HCT116 (cell line): ENCODE results near the gene MAP2K5. TPM values are rescaled to one million over a fixed set of nuclear protein-coding genes. Genes with fewer than 3 reads are reported as not detected.

Source experiments
- ATAC-seq: fragments of 200-7000 bp; cut with Tn5 transposase; 2 replicates; pipeline ENCODE4 v1.9.1; 2020; ENCODE audit warnings: mild to moderate bottlenecking, moderate library complexity
- BruUV-seq: library from RNA; stranded (reverse); fragments of 400-500 nt; replicated peaks from 2 replicates; lab custom pipeline; 2021; lab: Mats Ljungman, UMichigan
- CTCF ChIA-PET: fragments of 300-600 bp; sonication (Branson Sonifier 250); formaldehyde crosslinking; loops from one replicate; lab custom pipeline; 2021; ENCODE audit warnings: antibody characterized with exemption; lab: Charles Lee
- POLR2A ChIA-PET: fragments of 300-600, 350-600 bp; sonication (Branson Sonifier 250); formaldehyde crosslinking; loops from one replicate; lab custom pipeline; 2021; ENCODE audit warnings: antibody characterized with exemption; lab: Charles Lee
- RAD21 ChIA-PET, 2 experiments: fragments of 300-600 bp; sonication (Branson Sonifier 250); formaldehyde crosslinking; loops; one replicate each; lab custom pipeline; 2023; ENCODE audit warnings: low total read pairs in 2 of 2; ENCODE audit not compliant: uncharacterized antibody in 2 of 2, unreplicated experiment in 2 of 2, low non-redundant PET in 1 of 2; lab: Charles Lee
- DNase-seq: peaks from one replicate; pipeline ENCODE4 v3.0.0-alpha.2; 2010; ENCODE audit warnings: low read depth, low spot score
- H2AFZ ChIP-seq: fragments of 200-600 bp; shearing (Covaris generic), sonication (generic); 2 replicates; pipeline ENCODE4 v1.6.1; 2017; ENCODE audit warnings: low read depth, mixed run types, mixed read lengths, antibody characterized with exemption, low read length; ENCODE audit not compliant: poor library complexity, severe bottlenecking
- H3K27ac ChIP-seq: 2 replicates; pipeline ENCODE4 v1.5.1; 2012; ENCODE audit warnings: low read depth, low read length
- H3K27me3 ChIP-seq: fragments of 200-600 bp; sonication (generic); 2 replicates; pipeline ENCODE4 v1.6.1; 2016; ENCODE audit warnings: mixed run types, low read length, mixed read lengths; ENCODE audit not compliant: insufficient read depth
- H3K36me3 ChIP-seq, 2 experiments: fragments of 200-500 bp in 1 of 2; fragments of 200-600 bp in 1 of 2; sonication (Bioruptor generic) in 1 of 2; sonication (generic) in 1 of 2; 2 replicates each; pipeline versions ENCODE4 v1.5.1 to v1.6.1; 2014 to 2016; ENCODE audit warnings: low read length in 2 of 2, inconsistent platforms in 1 of 2, mixed read lengths in 1 of 2, mixed run types in 1 of 2; ENCODE audit not compliant: insufficient read depth in 2 of 2, control insufficient read depth in 1 of 2
- H3K4me1 ChIP-seq, 2 experiments: fragments of 200-600 bp in 1 of 2; sonication (generic) in 1 of 2; 2 replicates each; pipeline versions ENCODE4 v1.5.1 to v1.6.1; 2012 to 2017; ENCODE audit warnings: low read length in 2 of 2, inconsistent platforms in 1 of 2, mild to moderate bottlenecking in 1 of 2, mixed read lengths in 1 of 2, mixed run types in 1 of 2, moderate library complexity in 1 of 2; ENCODE audit not compliant: insufficient read depth in 2 of 2, control insufficient read depth in 1 of 2
- H3K4me2 ChIP-seq: fragments of 200-600 bp; sonication (generic); 2 replicates; pipeline ENCODE4 v1.6.1; 2017; ENCODE audit warnings: mixed run types, low read length, mixed read lengths
- H3K4me3 ChIP-seq, 2 experiments: fragments of 200-600 bp in 1 of 2; sonication (generic) in 1 of 2; replicated peaks in 1 of 2; 2 replicates each; pipeline ENCODE4 v1.5.1; 2011 to 2016; ENCODE audit warnings: low read length in 2 of 2, control low read depth in 1 of 2, low read depth in 1 of 2, mild to moderate bottlenecking in 1 of 2, mixed read lengths in 1 of 2, mixed run types in 1 of 2
- H3K79me2 ChIP-seq: fragments of 200-600 bp; sonication (generic); 2 replicates; pipeline ENCODE4 v1.6.1; 2017; ENCODE audit warnings: mild to moderate bottlenecking, mixed run types, low read length, moderate library complexity, mixed read lengths; ENCODE audit not compliant: insufficient read depth
- H3K9ac ChIP-seq: fragments of 200-600 bp; sonication (generic); 2 replicates; pipeline ENCODE4 v1.6.1; 2016; ENCODE audit warnings: low read length, mixed read lengths
- H3K9me2 ChIP-seq: fragments of 200-600 bp; sonication (generic), shearing (Covaris generic); 2 replicates; pipeline ENCODE4 v1.6.1; 2017; ENCODE audit warnings: mixed run types, mild to moderate bottlenecking, moderate library complexity; ENCODE audit not compliant: insufficient read depth
- H3K9me3 ChIP-seq, 2 experiments: fragments of 200-500 bp in 1 of 2; fragments of 200-600 bp in 1 of 2; sonication (Bioruptor generic) in 1 of 2; sonication (generic) in 1 of 2; 2 replicates each; pipeline ENCODE4 v1.6.1; 2014 to 2017; ENCODE audit warnings: low read length in 2 of 2, mixed read lengths in 2 of 2, inconsistent platforms in 1 of 2, low read depth in 1 of 2, mild to moderate bottlenecking in 1 of 2, mixed run types in 1 of 2, moderate library complexity in 1 of 2; ENCODE audit not compliant: control insufficient read depth in 1 of 2, insufficient read depth in 1 of 2
- H4K20me1 ChIP-seq: fragments of 200-600 bp; sonication (generic), shearing (Covaris generic); 2 replicates; pipeline ENCODE4 v1.6.1; 2017; ENCODE audit warnings: mixed run types, mild to moderate bottlenecking, moderate library complexity; ENCODE audit not compliant: insufficient read depth
- CEBPB ChIP-seq: IDR thresholded peaks from 2 replicates; pipeline ENCODE4 v1.6.1; 2012; ENCODE audit warnings: low read depth
- EZH2phosphoT487 ChIP-seq: fragments of 200-600 bp; IDR thresholded peaks from 2 replicates; pipeline ENCODE4 v1.6.1; 2018; ENCODE audit warnings: antibody characterized with exemption, borderline replicate concordance
- POLR2AphosphoS5 ChIP-seq: IDR thresholded peaks from 2 replicates; pipeline ENCODE4 v1.6.1; 2011; ENCODE audit warnings: mild to moderate bottlenecking, low read depth, low read length, moderate library complexity
- RAD21 ChIP-seq: IDR thresholded peaks from 2 replicates; pipeline ENCODE4 v1.6.1; 2012; ENCODE audit warnings: low read depth, mild to moderate bottlenecking
- TCF7L2 ChIP-seq: IDR thresholded peaks from 2 replicates; pipeline ENCODE4 v1.7.0; 2011; ENCODE audit warnings: borderline replicate concordance, inconsistent platforms; ENCODE audit not compliant: insufficient read depth, insufficient read length; ENCODE audit errors: extremely low read depth
- ZNF274 ChIP-seq: fragments of 200-500 bp; sonication (Bioruptor generic); IDR thresholded peaks from 2 replicates; pipeline ENCODE4 v1.6.1; 2014; ENCODE audit warnings: mild to moderate bottlenecking, low read depth, low read length, inconsistent platforms
- intact Hi-C: fragments of 100-400 bp; cut with micrococcal nuclease; formaldehyde crosslinking; loops from 2 replicates; pipeline ENCODE4 v1.10.0; 2022
- total RNA-seq: library from RNA; stranded (reverse); gene quantifications from one replicate; pipeline ENCODE4 v1.2.1, GENCODE V29; 2021; ENCODE audit not compliant: unreplicated experiment
- TF ChIP-seq, protein P1 (sequence below): IDR thresholded peaks from 2 replicates; pipeline ENCODE4 v1.6.1; 2012; ENCODE audit warnings: low read depth

MAP2K5 gene
- total RNA-seq, 1 experiment from 2014 or later = 15.6 TPM

DNA sequence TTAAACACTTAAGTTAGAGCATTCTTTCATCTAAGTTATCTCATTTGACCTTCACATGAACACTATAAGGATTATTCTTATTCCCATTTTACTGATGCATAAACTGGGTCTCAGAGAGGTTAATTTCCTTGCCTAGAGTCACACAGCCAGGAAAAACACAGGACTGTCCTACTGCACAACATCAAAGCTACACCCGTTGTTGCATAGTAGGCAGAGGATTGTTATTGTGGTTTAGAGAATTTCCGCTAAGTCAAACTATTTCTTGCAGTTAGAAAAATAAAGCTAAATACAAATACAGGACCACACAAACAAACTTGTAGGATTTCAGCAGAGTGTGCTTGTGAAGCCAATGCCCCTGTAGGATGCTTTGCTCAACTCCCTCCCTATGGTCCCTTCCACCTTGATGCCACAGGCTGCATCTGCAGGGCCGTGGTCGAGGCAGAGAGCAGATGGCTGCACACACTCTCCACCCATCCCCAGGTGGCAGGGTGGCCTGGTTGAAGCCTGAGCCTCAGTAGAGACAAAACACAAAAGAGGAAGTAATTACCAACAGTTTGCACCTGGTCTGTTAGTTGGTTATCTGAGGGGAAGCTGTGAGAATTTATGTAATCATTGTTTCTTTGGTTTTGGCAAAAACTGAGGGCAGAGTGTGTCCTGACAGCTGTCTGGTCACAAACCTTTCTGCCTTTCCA lies 241.7 kb downstream of the MAP2K5 start:
- H3K4me1 ChIP-seq = no peaks in the 10 kb centered on the region
- H3K79me2 ChIP-seq = no peaks in the 10 kb centered on the region
- H3K9me2 ChIP-seq = no peaks in the 10 kb centered on the region
- no peak overlapping the region for H3K4me3 ChIP-seq
- no peak overlapping the region for H3K4me2 ChIP-seq
- ChIA-PET POLR2A (no interaction called here), CTCF (no interaction called here), RAD21 (no interaction called here)
- H3K36me3 ChIP-seq = no peaks in the 10 kb centered on the region
- no peak overlapping the region for H3K27ac ChIP-seq
- H3K27me3 ChIP-seq = no peaks in the 10 kb centered on the region
- no peak overlapping the region for H2AFZ ChIP-seq
- ATAC-seq = no peak
- TF ChIP-seq TCF7L2 = no peak
- no peak for TF ChIP-seq POLR2AphosphoS5
- TF ChIP-seq CEBPB = no peak
- no peaks in the 10 kb centered on the region for H3K9me3 ChIP-seq
- BruUV-seq = no TSS peak
- H3K9ac ChIP-seq = no peak overlapping the region
- DNase-seq = no peak
- H4K20me1 ChIP-seq = no peaks in the 10 kb centered on the region
- intact Hi-C loops = no loop called here

DNA sequence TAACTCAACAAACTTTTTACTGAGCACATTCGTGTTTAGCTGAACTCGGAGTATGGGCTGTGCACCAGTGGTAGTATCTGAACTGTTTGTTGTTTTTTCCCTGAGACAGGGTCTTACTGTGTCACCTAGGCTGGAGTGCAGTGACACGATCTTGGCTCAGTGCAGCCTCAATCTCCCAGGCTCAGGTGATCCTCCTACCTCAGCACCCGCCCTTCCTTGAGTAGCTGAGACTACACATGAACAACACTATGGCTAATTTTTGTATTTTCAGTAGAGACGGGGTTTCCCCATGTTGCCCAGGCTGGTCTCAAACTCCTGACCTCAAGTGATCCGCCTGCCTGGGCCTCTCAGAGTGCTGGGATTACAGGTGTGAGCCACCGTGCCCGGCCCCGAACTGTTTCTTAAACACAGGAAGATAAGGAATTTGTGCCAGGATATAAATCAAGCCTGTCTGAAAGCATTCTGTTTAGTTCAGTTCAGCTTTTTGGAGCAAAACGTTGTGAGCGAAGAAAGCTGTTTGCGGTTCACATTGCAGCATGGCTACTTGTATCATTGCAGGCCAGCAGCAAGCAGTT lies 242.4 kb downstream of the MAP2K5 start:
- no peak for ATAC-seq
- H4K20me1 ChIP-seq = no peaks in the 10 kb centered on the region
- H3K4me3 ChIP-seq = no peak overlapping the region
- H3K9me3 ChIP-seq = no peaks in the 10 kb centered on the region
- no peak overlapping the region for H3K27ac ChIP-seq
- intact Hi-C loops = no loop called here
- CTCF ChIA-PET = no interaction called here
- H2AFZ ChIP-seq = no peak overlapping the region
- no peak overlapping the region for H3K9ac ChIP-seq
- TF ChIP-seq RAD21 = no peak
- no peak for TF ChIP-seq TCF7L2
- TF ChIP-seq, protein P1, sequence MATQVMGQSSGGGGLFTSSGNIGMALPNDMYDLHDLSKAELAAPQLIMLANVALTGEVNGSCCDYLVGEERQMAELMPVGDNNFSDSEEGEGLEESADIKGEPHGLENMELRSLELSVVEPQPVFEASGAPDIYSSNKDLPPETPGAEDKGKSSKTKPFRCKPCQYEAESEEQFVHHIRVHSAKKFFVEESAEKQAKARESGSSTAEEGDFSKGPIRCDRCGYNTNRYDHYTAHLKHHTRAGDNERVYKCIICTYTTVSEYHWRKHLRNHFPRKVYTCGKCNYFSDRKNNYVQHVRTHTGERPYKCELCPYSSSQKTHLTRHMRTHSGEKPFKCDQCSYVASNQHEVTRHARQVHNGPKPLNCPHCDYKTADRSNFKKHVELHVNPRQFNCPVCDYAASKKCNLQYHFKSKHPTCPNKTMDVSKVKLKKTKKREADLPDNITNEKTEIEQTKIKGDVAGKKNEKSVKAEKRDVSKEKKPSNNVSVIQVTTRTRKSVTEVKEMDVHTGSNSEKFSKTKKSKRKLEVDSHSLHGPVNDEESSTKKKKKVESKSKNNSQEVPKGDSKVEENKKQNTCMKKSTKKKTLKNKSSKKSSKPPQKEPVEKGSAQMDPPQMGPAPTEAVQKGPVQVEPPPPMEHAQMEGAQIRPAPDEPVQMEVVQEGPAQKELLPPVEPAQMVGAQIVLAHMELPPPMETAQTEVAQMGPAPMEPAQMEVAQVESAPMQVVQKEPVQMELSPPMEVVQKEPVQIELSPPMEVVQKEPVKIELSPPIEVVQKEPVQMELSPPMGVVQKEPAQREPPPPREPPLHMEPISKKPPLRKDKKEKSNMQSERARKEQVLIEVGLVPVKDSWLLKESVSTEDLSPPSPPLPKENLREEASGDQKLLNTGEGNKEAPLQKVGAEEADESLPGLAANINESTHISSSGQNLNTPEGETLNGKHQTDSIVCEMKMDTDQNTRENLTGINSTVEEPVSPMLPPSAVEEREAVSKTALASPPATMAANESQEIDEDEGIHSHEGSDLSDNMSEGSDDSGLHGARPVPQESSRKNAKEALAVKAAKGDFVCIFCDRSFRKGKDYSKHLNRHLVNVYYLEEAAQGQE = no peak
- no peak for TF ChIP-seq EZH2phosphoT487
- TF ChIP-seq ZNF274 = no peak
- TF ChIP-seq POLR2AphosphoS5 = no peak
- no TSS peak for BruUV-seq
- H3K4me2 ChIP-seq = no peak overlapping the region
- H3K9me2 ChIP-seq = no peaks in the 10 kb centered on the region
- RAD21 ChIA-PET = no interaction called here
- no peaks in the 10 kb centered on the region for H3K79me2 ChIP-seq
- POLR2A ChIA-PET = no interaction called here
- no peaks in the 10 kb centered on the region for H3K36me3 ChIP-seq
- H3K27me3 ChIP-seq = no peaks in the 10 kb centered on the region
- no peaks in the 10 kb centered on the region for H3K4me1 ChIP-seq
- DNase-seq = no peak
